Tibial artery (tissue), 4 donors: ENCODE results near the gene PTPRD.

ENCODE experiments used
- DNase-seq, 2 donors: peaks; one replicate each; pipeline ENCODE4 v3.0.0-alpha.2; 2019
- H3K27ac ChIP-seq, 2 donors: fragments of 200-600 bp; sonication (generic) in 1 of 2; 1 replicate in 1 of 2; 2 replicates in 1 of 2; pipeline ENCODE4 v1.5.1; 2018 to 2019; ENCODE audit warnings: mild to moderate bottlenecking in 1 of 2
- H3K27me3 ChIP-seq, 2 donors: fragments of 200-600 bp; sonication (generic) in 1 of 2; one replicate each; pipeline versions ENCODE4 v1.5.1 to v1.6.0; 2016 to 2019
- H3K36me3 ChIP-seq, 3 donors: fragments of 200-600 bp; sonication (generic) in 2 of 3; one replicate each; pipeline ENCODE4 v1.5.1; 2016 to 2019; ENCODE audit warnings: mild to moderate bottlenecking in 2 of 3
- H3K4me1 ChIP-seq, 4 donors: fragments of 200-600 bp; sonication (generic) in 2 of 4; 1 replicate in 3 of 4; 2 replicates in 1 of 4; pipeline ENCODE4 v1.5.1; 2016 to 2019
- H3K4me3 ChIP-seq, 2 donors: fragments of 200-600 bp; sonication (generic) in 1 of 2; 1 replicate in 1 of 2; 2 replicates in 1 of 2; pipeline ENCODE4 v1.5.1; 2018 to 2019; ENCODE audit warnings: mild to moderate bottlenecking in 2 of 2
- H3K9me3 ChIP-seq, 3 donors: fragments of 200-600 bp; sonication (generic) in 1 of 3; one replicate each; pipeline ENCODE4 v1.5.1; 2016 to 2019
- intact Hi-C: fragments of 100-400 bp; cut with DNase I; formaldehyde crosslinking; loops from one replicate; pipeline ENCODE4 v1.15.0; 2023; ENCODE audit warnings: low total_unique reads
- TF ChIP-seq, protein P1 (sequence below), 2 experiments: fragments of 200-600 bp in 1 of 2; fragments of 450-650 bp in 1 of 2; IDR thresholded peaks; one replicate each; pipeline ENCODE4 v1.5.1; 2017 to 2019; ENCODE audit warnings: antibody characterized with exemption in 2 of 2, mild to moderate bottlenecking in 1 of 2, moderate library complexity in 1 of 2

The PTPRD gene

DNA sequence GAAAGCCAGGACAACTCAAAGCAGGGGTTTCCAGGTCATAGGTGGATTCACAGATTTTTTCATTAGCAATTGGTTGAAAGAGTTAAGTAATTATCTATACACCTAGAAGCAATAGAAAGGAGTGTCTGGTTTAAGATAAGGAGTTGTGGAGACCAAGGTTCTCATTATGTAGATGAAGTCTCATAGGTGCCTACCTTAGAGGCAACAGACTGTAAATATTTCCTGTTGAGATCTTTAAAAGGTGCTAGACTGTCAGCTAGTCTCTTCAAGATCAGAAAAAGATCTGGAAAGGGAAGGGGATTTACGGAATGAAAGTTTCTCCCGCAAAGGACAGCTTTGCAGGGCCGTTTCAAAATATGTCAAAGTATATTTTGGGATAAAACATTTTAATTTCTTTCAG is 603.4 kb downstream of the PTPRD start:
- H3K4me3 ChIP-seq: no peak overlapping the region
- H3K36me3 ChIP-seq: no peaks in the 10 kb centered on the region
- H3K4me1 ChIP-seq: no peaks in the 10 kb centered on the region
- no peak overlapping the region for H3K27ac ChIP-seq
- no peaks in the 10 kb centered on the region for H3K9me3 ChIP-seq
- TF ChIP-seq, protein P1, sequence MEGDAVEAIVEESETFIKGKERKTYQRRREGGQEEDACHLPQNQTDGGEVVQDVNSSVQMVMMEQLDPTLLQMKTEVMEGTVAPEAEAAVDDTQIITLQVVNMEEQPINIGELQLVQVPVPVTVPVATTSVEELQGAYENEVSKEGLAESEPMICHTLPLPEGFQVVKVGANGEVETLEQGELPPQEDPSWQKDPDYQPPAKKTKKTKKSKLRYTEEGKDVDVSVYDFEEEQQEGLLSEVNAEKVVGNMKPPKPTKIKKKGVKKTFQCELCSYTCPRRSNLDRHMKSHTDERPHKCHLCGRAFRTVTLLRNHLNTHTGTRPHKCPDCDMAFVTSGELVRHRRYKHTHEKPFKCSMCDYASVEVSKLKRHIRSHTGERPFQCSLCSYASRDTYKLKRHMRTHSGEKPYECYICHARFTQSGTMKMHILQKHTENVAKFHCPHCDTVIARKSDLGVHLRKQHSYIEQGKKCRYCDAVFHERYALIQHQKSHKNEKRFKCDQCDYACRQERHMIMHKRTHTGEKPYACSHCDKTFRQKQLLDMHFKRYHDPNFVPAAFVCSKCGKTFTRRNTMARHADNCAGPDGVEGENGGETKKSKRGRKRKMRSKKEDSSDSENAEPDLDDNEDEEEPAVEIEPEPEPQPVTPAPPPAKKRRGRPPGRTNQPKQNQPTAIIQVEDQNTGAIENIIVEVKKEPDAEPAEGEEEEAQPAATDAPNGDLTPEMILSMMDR (IDR thresholded peaks at IDR 0.05): no peak
- H3K27me3 ChIP-seq: no peaks in the 10 kb centered on the region
- no peak for DNase-seq
- intact Hi-C loops: no loop called here

DNA sequence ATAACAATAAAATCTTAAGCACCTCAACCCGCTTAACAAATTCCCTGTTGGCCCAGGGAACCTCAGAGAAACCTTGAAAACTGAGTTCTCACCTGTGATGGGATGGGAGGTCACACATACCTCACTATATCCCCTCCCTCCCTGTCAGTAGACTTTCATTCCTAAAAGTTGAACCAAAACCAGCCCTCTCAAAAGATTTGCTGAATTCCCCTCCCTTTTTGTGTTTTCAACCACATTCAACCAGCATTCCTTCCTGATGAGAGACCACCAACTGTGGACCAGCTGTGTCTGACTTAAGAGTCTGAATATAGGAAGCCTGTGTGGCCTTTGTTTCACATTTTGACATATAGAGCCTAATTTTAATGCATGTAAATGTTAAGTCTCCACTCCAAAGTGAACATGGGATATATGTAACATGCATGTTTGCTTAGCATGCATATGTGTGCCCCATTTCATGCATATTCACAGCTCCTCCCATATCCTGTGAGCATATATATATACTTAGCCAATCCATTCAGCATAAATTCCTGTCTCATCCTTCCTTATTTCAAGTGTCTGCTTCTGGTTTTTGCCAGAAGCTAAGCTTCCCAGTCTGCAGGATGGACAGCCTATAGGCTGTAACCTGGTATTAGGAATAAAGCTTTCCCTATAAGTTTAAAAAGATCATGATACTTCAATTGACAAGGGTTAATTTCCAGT is 604.6 kb downstream of the PTPRD start:
- Histone ChIP-seq H3K27ac (no peak overlapping the region), H3K9me3 (no peaks in the 10 kb centered on the region), H3K4me3 (no peak overlapping the region), H3K4me1 (no peaks in the 10 kb centered on the region), H3K36me3 (no peaks in the 10 kb centered on the region), H3K27me3 (no peaks in the 10 kb centered on the region)
- intact Hi-C loops: no loop called here
- TF ChIP-seq, protein P1 (IDR thresholded peaks at IDR 0.05): no peak
- DNase-seq: no peak

DNA sequence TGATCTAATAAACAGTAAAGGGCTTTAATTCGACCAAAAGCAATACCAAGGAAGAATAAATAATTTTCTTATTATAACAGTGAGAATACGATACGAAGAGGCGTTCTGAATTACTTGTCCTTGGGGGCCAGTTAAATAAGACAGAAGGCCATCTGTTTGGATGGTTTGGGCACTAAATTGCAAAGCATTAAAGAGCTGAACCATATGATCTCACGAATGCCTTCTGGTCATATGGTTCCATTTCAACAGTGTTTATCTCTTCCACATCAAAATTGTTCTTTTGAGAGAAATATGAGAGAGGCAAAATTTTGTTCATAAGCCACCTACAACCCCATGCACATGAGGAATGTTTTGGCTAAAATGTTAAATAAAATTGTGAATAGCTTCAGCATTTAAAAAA is 605.4 kb downstream of the PTPRD start:
- Histone ChIP-seq H3K4me1 (no peaks in the 10 kb centered on the region), H3K27ac (no peak overlapping the region), H3K4me3 (no peak overlapping the region), H3K9me3 (no peaks in the 10 kb centered on the region), H3K36me3 (no peaks in the 10 kb centered on the region), H3K27me3 (no peaks in the 10 kb centered on the region)
- intact Hi-C loops: no loop called here
- TF ChIP-seq, protein P1 (IDR thresholded peaks at IDR 0.05): no peak
- no peak for DNase-seq

DNA sequence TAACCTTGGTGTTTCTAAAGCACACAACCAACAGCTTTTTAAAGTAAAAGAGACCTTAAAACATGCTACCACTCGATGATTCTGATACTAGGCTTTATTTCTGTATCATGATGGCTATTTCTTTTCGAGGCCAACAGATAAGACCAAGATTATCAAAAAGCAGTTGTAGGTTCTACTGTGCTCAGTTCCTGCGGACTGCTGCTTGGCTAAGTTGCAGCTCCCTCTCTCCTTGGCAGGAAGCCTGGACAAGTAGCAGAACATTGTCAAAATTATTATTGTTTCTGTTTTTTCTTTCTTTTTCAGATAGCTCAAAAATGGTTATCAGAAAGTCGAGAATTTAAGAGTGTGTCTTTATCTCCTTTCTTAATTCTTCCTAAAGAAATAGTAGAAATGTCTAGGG is 607.6 kb downstream of the PTPRD start:
- Histone ChIP-seq H3K36me3 (no peaks in the 10 kb centered on the region), H3K27me3 (no peaks in the 10 kb centered on the region), H3K4me3 (no peak overlapping the region), H3K4me1 (no peaks in the 10 kb centered on the region), H3K9me3 (no peaks in the 10 kb centered on the region), H3K27ac (no peak overlapping the region)
- intact Hi-C loops: no loop called here
- TF ChIP-seq, protein P1 (IDR thresholded peaks at IDR 0.05): no peak
- DNase-seq: no peak

DNA sequence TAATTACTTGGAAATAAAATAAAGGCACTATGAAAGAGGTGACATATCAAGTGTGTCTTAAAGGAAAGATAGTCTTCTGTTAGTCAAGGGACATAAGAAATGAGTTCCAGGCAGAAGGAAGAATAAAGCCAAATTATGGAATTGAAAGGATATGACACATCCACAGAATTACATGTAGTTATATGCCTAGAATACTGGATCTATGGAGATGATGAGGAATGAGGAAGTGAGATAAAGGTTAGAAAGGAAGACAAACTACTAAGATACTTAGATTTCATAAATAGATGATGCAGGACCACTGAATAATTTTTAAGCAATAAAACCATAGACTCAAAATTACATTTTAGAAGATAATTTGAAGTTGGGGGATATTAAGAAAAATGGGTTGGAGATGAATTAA is 609.8 kb downstream of the PTPRD start:
- intact Hi-C loops: no loop called here
- H3K36me3 ChIP-seq: no peaks in the 10 kb centered on the region
- no peaks in the 10 kb centered on the region for H3K9me3 ChIP-seq
- no peak overlapping the region for H3K4me3 ChIP-seq
- no peak overlapping the region for H3K27ac ChIP-seq
- TF ChIP-seq, protein P1 (IDR thresholded peaks at IDR 0.05): no peak
- DNase-seq: no peak
- no peaks in the 10 kb centered on the region for H3K27me3 ChIP-seq
- H3K4me1 ChIP-seq: no peaks in the 10 kb centered on the region

DNA sequence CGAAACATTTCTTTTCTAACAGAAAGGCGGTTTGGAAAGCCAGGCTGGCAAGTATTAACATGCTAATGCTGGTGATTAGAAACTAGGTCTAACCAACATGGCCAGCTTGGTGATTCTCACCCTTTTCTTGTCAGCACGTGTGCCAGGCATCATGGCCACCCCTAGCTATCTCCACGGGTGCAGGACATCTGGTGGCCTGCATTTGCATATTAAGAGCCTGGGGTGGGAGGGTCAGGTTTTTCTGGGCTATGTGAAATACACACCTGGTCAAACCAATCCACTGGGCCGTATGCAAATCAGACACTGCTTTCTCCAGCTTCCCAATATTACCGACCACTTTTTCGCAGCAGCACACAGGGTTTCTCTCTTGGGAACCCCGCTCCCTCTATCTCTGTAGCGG is 612.1 kb downstream of the PTPRD start:
- H3K4me1 ChIP-seq: no peaks in the 10 kb centered on the region
- no peaks in the 10 kb centered on the region for H3K27me3 ChIP-seq
- H3K4me3 ChIP-seq: no peak overlapping the region
- no peak for DNase-seq
- TF ChIP-seq, protein P1 (IDR thresholded peaks at IDR 0.05): no peak
- intact Hi-C loops: no loop called here
- H3K9me3 ChIP-seq: no peaks in the 10 kb centered on the region
- no peaks in the 10 kb centered on the region for H3K36me3 ChIP-seq
- H3K27ac ChIP-seq: no peak overlapping the region
